Measurements from ENCODE around the gene HSPB7.

DNA sequence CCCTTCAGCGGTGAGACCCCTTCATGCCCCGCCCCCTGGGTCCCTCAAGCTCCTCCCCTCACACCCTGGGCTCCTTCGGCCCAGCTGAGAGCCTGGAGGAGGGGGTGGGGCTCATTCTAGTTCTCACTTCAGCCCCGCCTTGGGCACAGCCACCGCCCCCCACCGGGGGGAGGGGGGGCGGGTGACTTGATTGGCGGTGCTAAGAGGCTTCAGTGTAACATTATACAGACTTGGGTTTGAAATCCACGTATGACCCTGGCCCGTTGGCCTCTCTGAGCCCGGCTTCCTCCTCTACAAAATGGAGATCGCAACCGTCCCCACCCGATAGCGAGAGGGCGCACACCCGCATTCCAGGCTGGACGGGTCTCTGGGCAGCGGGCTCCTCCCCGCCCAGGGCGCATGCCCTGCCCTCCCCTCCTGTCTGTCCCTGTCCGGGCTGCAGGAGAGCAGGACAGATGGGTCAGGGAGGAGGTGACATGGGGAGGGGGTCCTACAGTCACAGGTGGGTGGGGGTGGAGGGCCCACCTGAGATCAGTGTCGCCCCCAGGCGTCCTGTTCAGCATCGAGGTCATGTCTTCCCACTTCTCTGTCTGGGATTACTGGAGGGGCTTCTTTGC is 30.8 kb upstream of the HSPB7 start:
- TF ChIP-seq POLR2A (IDR thresholded peaks at IDR 0.05) (no peak), EP300 (IDR thresholded peaks at IDR 0.05) (no peak), POLR2AphosphoS5 (IDR thresholded peaks at IDR 0.05) (no peak)
- TF ChIP-seq, protein P1, sequence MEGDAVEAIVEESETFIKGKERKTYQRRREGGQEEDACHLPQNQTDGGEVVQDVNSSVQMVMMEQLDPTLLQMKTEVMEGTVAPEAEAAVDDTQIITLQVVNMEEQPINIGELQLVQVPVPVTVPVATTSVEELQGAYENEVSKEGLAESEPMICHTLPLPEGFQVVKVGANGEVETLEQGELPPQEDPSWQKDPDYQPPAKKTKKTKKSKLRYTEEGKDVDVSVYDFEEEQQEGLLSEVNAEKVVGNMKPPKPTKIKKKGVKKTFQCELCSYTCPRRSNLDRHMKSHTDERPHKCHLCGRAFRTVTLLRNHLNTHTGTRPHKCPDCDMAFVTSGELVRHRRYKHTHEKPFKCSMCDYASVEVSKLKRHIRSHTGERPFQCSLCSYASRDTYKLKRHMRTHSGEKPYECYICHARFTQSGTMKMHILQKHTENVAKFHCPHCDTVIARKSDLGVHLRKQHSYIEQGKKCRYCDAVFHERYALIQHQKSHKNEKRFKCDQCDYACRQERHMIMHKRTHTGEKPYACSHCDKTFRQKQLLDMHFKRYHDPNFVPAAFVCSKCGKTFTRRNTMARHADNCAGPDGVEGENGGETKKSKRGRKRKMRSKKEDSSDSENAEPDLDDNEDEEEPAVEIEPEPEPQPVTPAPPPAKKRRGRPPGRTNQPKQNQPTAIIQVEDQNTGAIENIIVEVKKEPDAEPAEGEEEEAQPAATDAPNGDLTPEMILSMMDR (IDR thresholded peaks at IDR 0.05): no peak
